D341Med (cell line): ENCODE measurements around the gene PTPRT.

Experiments
- DNase-seq: peaks from one replicate; pipeline ENCODE4 v3.0.0; 2012; ENCODE audit warnings: low spot score

PTPRT gene

DNA sequence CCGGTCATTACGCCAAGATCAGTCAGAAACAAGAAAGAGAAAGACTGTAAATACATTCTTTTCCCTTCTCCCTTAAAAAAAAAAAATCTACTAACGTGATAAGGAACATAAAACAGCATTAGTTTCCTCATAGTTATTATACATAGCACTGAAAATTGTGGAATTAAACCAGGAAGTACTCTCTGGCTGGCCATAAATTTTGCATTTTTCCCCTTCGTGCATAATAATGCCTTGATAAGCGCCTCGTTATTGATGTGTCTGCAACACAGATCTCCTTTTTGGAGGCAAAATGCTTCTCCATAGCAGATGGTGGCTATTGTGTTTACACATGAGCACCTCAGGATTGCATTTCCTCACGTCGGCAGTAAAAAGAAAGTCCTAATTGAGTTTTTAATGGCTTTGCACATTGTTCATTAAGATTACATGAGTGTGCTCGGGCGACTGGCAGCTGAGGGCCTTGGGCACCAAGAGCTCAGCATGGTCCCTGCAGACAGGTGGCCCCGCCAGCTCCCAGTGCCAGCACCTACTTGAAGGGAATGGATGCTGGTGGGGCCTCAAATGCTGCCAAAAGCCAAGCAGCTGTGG, 394.5 kb downstream of the PTPRT start:
- no peak for DNase-seq

DNA sequence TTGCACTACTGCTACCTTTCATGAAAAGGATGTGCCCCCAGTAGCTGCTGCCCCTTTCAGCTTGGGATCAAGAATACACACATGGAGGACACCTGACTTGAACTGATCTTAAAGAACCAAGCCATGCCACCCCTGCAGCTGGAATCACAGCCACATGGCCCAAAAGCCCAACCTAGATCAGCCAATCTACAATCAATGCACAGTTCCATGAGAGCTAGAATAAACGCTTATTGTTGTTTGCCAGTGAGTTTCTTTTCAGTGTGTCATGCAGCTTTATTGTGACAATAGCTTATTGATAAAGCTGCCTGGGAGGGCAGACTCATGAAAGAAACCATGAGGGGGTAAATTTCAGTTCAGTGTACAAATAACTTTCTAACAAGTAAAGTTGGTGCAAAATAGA, 397.7 kb downstream of the PTPRT start:
- DNase-seq = no peak

DNA sequence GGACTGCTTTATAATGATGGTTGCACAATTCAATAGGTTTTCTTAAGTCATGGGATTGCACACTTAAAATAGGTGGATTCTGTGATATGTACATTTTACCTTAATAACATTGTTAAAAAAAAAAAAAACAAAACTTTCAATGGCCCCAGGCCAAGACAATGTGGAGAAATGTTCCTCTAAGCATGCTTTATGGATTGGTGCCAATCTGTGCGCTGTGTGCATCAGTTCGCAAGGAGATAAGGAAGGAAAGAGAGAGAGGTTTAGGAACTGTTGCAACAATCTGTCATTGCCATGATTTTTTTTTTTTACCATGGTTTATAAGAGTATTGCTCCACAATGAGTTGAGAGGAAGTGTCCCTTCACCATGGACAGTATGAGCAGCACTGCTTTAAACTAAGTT, 399.6 kb downstream of the PTPRT start:
- DNase-seq = no peak

DNA sequence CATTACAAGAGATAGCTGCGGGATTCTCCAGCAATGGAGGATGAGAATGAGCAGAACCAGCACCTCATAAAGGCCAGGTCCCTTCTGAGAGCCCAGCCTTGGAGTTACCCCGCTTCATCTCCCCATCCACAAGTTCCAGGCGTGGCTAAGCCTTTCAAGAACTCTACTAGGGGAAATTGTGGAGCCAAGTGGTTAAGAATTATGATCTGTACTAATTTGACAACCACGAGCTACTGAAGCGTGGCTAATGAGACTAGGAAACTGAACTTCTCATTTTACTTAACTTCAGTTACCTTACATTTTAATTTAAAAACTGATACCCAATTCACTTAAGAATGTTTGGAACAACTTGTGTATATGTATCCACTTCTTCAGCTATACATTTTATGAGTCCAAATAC, 401.0 kb downstream of the PTPRT start:
- DNase-seq = no peak

DNA sequence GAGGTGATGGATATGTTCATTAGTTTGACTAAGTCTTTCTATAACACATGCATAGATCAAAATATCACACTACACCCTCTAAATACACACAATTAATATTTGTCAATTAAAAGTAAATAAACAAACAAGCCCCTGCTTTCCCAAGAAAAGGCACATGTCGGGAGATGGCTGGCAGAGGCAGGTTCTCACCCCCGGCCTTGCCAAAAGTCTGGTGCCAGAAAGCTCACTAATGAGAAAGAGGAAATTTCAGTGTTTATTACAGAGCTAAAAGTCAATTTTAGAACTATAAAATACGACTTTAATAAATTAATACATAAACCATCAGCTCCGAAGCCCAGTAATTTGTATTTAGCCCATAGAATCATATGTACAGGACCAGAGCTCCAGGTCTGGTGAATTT, 404.7 kb downstream of the PTPRT start:
- no peak for DNase-seq

DNA sequence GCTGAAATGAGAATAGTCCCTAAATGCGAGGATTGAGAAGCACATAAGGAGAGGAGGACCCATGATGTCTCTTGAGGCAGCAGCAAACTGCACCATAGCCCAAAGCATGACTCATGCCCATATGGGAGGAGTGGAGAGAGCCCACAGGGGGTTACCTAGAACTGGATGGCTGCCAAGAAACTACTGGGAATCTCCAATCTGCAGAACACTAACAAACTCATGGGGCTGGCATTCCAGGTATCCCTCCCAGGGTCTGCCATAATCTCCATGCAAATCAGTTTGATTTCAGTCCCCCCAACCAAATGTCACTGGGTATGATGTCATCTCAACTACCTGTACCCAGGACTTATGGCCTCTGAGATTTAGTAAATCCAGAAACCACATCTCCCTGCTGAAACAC, 410.5 kb downstream of the PTPRT start:
- DNase-seq = no peak

DNA sequence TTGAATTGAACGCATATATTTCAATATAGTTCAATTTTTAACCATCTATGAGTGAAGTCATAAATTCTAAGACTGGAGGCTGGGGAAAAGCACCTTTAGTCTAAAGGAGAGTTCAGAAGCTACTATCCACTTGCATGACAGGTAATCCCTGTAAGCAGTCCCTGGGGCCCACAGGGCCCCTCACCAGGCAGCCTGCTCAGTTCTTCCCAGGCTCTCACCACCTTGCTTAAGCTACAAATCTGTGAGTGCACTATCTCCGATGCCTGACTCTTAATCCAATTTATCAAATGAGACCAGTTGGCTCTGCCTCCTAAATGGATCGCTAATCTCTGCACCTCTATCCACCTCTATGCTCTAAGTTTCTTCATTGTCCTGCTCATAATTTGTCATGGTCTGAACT, 413.8 kb downstream of the PTPRT start:
- peak; percentile 63 for DNase-seq

DNA sequence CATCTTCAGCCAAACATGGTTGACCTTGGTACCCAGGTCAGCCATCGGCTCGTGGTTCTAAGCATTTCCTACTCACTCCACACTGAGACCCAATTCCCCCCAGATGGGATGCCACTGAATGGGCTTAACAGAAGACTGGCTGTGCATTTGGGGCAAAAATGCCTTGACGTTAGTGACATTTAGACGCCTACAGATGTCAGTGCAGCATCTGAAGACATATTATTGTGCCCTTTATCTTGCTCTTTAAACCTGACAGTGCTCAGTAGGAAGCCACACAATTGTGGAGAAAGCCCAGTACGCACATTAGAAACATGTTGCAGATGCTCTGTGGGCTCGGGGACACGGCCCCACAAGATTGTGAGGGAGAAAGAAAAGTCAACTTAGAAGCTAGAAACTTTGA, 414.7 kb downstream of the PTPRT start:
- no peak for DNase-seq

DNA sequence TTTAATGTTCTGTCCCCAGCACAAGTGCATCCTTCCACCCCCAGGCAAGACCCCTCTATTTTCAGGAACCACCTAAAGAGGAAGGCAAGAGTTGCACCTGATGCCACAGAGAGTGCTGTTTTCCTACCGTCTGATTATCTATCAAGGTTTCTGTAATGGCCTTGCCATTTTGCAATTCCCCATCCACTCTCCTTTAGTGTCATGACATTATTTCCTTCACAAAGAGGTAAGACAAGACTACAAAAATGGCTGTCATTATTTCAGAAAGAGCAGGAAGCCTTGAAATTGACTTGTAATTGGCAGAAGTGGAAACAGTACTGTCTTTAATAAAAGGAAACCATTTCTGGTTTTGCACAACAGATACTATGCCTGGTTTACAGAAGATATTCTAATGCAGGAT, 426.7 kb downstream of the PTPRT start:
- no peak for DNase-seq

DNA sequence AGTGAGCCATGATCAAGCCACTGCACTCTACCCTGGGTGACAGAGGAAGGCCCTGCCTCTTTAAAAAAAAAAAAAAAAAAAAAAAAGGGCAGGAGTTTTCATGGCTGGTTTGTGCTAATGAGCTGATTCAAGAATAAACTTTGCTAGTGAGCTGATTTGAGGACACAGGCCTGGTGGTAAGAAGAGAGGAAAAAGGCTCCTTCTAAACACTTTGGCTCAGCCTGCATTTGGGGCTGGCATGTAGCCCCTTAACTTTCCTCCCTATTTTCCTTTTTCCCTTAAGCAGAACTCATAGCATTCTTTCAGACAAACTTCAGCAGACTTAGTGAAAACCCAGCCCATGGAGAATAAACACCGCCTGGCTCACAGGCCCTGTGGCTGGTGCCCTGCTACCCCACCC, 432.7 kb downstream of the PTPRT start:
- DNase-seq = no peak

DNA sequence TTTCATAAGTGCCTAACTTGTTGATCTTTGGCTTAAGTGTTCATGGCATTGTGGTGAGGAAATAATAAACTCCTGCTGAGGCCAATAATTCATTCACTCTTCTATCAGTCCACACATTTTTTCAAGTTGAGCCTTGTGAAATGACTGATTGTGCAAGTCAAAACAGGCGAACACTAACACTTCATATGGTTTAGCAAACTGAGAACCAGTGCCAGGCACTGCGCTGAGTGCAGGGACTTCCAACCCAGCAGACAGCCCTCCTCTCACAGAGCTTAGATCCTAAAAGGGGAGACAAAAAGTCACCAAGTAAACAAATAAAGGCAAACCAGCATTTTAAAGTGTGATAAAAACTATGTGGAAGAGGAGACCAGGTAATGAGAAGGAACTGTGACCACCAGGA, 435.0 kb downstream of the PTPRT start:
- DNase-seq = no peak

DNA sequence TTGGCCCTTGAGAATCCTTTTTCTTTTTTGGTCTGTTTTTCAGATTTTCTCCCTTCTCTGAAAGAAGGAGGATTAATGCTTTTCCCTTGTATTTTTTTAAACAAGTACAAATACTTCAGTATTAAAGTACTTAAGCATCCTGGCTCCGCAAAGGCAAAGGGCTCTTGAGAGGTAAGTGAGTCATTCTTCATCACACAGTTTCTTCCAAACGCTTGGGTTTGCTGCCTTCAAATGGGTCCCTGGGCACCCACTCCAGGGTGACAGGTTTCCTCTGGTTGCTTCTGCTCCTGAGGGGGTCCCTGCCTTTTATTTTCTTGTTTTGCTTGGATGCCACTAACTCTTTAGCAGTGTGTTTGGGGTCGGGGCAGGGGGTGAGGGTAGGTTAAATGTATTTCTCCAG, 437.1 kb downstream of the PTPRT start:
- DNase-seq = no peak

DNA sequence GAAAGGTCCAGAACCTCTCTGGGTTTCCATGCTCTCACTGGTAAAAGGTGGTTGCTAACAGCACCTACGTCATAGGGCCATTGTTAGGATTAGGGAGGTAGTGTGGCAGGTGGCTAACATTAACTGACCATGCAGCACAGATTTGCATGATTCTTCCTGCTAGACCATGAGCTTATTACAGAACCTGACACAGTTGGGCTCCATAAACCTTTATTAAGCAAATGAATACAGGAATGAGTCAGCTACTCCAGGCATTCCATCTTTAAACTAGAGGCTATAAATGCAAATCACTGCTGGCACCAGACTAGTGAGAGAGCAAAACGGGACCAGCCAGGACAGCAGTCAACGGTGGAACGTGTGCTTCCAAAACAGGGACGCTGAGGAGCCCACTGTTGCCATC, 440.1 kb downstream of the PTPRT start:
- no peak for DNase-seq

DNA sequence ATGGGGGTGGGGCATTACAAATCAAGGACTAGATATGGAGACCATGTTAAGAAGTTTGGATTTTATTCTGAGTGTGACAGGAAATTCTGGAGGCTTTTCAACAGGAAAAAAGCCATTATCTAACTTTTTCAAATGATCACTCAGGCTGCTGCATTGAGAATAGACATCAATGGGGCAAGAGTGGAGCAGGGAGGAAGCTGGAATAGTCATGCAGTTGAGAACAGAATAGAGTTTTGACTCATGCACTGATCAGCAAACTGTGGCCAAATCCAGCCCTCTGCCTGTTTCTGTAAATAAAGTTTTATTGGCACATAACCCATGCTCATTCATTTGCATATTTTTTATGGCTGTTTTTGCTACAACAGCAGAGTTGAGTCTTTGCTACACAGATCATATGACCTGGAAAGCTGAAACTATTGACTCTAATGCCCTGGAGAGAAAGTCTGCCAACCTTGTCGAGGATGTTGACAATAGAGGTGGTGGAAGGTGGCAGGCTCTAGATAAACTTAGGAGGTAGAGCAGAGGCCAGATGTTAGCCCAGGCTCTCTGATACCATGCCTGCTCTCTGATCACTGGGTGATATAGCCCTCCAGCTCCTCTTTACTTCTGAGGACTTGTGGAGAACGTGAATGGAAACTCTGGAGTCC, 441.8 kb downstream of the PTPRT start:
- DNase-seq = no peak

DNA sequence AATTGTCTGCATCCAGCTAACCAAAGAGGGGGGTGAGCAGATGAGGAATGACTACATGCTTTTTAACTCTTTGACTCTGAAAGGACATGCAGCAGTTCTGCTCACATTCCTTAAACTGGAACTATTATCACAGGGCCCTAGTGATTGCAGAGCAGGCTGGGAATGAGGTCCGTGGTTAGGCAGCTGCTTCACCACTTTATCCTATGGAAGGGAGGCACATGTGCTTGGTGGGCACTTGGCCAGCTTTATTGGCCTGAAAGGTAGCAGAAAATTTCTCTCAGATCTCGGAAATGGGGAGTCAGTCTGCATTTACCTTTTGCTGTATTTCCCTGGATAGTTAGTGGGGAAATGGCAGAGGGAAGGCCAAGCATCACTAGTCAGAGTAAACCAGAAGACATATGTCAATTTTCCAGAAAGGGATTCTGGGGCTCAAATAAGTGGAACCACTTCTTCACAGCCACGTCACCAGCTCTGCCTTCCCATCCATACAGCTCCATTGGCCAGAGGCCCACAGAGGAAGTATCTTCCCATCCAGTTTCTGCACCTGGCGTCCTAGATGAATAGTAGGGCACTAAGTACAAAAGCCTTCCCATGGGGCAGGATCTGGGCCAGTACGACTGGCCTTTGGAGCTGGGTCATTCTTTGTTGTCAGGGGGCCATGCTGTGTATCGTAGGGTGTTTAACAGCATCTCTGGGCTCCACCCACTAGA, 444.8 kb downstream of the PTPRT start:
- DNase-seq = no peak

DNA sequence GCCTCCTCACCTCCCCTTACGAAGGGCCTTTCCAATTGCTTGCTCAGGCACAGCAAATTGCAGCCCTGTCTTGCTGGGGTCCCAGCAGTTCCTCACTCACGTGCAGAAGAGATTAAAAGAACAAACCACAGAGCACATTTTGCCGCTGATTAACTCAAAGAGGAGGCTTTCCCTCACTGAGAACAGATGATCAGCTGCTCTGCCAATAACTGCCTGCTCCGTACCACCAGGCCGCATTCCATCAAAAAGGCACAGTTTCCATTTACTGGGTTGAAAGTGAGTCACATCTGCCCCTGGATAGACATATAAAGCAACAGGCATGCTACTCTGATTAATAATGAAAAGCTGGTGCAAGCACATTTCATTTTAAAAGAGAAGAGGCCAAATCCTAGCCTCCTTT, 446.8 kb downstream of the PTPRT start:
- DNase-seq = no peak

DNA sequence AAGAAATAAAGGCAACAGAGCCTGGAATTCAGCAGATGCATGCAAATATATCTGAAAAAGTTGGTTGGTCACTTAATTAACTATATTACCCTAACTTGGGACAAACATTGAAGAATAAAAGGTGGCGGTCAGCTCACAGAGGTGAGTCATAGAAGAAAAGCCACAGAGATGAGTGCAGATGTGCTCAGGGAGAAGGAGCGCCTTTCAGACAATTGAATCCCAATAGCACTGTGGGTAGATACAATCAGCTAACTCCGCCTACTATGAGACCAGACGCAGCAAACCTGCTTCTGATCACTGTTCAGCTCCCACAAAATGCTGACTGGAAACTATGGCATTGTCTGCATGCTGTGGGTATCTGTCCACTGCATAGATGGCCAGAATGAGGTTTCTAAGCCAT, 447.8 kb downstream of the PTPRT start:
- no peak for DNase-seq

DNA sequence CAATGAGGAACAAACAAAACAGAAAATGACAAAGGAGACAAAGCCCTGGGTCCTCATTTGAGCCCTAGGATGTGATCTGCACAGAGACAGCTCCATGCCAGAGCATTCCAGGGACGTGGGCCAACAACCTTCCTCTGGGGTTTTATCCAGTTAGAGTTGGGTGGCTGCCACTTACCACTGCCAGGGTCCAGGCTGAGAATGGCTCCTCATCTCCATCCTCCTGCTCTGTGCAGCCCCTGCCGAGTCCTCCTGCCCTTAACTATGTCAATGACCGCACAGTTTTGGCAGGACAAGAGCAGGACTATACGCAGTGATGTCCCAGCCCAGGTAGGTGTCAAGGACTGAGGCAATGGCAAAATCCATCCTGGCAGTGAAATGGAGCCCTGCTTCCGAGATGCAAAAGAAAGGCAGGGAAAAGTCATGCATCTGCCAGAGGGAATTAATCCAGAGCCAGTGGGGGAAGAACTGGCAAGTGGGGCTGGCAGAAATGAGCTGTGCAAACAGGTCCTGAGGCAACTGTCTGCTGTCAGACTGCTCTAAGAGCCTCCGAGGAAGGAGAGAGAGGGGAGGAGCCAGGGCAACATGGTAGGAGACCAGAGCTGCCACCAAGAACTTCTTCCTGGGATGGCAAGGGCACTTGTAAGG, 449.4 kb downstream of the PTPRT start:
- no peak for DNase-seq

DNA sequence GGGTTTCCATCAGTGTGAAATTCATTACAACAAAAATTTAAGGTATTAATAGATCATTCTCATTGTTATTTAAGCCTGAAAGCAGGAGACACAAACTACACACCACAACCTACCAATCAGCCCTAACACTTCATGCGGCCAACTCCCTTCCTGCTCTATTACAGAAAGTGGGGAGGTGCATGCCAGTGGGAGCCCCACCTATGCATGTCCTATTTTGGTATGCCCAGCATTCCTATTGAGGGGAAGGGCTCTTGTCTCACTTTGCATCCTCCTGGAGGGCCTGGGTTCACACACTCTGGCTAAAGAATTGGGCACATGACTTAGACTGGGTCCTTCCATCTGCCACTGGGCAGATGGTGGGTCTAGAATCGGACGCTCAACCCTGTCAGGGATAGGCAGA, 450.0 kb downstream of the PTPRT start:
- no peak for DNase-seq

DNA sequence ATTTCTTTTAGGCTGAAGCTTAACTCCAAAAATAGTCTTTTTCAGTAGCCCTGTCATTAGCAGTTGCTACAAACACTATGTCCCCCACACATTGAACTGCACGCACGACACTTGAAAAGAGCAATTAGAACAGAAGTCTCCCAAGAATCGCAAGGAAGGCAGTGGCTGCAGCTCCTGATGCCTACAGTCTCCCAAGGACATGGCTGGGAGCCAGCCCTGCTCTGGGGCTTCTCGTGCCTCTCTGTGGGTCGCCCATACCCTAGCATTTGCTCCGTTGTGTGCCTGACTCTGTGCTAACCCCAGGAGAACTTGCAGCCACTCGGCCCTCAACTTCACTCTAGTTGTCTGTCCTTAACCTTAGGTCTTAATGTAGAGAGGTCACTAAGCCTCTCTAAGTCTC, 454.2 kb downstream of the PTPRT start:
- no peak for DNase-seq

DNA sequence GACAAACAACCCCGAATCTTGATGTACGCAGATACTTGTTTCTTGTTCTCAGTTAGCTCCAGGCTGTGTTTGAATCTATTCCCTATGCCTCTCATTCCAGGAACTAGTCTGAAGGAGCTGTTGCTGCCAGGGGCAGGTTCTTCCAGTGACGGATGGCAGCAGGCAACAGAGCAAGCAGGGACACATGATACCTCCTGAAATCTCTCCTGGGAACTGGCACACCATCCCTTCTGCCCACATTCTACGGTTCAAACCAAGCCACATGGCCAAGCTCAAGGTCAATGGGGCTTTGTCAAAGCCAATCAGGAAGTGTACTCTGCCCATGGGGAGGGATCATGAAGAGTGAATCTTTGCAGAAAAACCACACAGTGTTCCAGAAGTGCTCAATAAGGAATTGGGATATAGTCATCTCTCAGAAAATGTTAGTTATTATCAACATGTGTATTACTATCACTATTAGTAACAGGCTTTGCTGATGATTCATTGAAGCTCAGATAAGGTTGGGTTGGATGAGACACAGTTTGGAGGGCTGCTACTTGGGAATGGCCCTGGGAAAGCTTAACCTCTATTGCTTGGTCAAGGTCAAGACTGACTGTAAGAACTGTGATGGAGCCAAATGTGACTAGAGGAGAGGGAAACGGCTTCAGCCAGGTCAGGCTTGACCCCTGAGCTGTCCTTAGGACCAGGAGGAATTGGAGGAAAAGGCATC, 454.9 kb downstream of the PTPRT start:
- DNase-seq = no peak

DNA sequence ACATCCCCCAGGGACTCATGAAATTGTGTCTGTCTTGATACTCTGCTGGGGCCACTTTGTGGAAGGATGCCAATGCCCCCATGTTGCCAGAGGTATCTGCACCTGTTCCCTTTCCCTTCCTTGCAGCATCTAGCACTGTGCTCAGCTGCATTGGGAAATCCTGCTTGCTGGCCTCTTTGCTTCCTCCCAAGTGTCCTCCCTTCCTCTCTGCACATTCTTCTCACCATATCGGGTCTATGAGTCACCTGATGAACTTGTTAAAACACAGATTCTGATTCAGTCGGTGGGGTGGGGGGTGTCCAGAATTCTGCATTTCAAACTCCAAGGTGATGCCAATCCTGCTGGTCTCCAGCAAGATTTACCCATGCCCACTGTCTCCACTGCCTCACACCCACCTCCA, 467.8 kb downstream of the PTPRT start:
- no peak for DNase-seq
